Measurements from ENCODE around the gene TRAF2.
"Not testable (repeated sequence)": the region's sequence is repeated elsewhere in the genome, so short reads cannot be mapped to it uniquely, and the experiment has no call there.

TRAF2 gene
- long read RNA-seq, donor 1, partial matches to known transcripts: 0 of 3 reads
- long read RNA-seq, donor 1, other reads (novel, unspliced or antisense): 0 of 3 reads
- long read RNA-seq, donor 2, partial matches to known transcripts: 0 of 1 reads
- long read RNA-seq, donor 2, other reads (novel, unspliced or antisense): 0 of 1 reads
- long read RNA-seq, donor 3, partial matches to known transcripts: 0 of 1 reads
- long read RNA-seq, donor 3, other reads (novel, unspliced or antisense): 0 of 1 reads
- long read RNA-seq, donor 4: 0 reads
- long read RNA-seq, donor 5, partial matches to known transcripts: 0 of 3 reads
- long read RNA-seq, donor 5, other reads (novel, unspliced or antisense): 0 of 3 reads
- long read RNA-seq, donor 6, partial matches to known transcripts: 0 of 3 reads
- long read RNA-seq, donor 6, other reads (novel, unspliced or antisense): 0 of 3 reads
- long read RNA-seq, donor 7, transcript TRAF2-201 (11 exons, 2,264 nt): major isoform, 5 of 5 reads
- long read RNA-seq, donor 7, partial matches to known transcripts: 0 of 5 reads
- long read RNA-seq, donor 7, other reads (novel, unspliced or antisense): 0 of 5 reads
- long read RNA-seq, donor 8, partial matches to known transcripts: 0 of 1 reads
- long read RNA-seq, donor 8, other reads (novel, unspliced or antisense): 0 of 1 reads

- peak; percentile 92 for DNase-seq
Observed at GRCh38 chr9:136885950-136886578, at the start of gene TRAF2. Gene TRAF2 (plus strand): TSS chr9:136886516. CDS start chr9:136898741, 12,225 bp downstream.

- no peak for DNase-seq
Observed at GRCh38 chr9:136837146-136837855, 49.0 kb upstream of the TRAF2 start.

GRCh38 chr9:136837856-136838277, 48.4 kb upstream of the TRAF2 start:
- DNase-seq: not testable (repeated sequence)

GRCh38 chr9:136838314-136839228, 47.7 kb upstream of the TRAF2 start:
- DNase-seq: no peak

- no peak for DNase-seq
Observed at GRCh38 chr9:136839229-136840139, 46.8 kb upstream of the TRAF2 start.

GRCh38 chr9:136840140-136840876, 46.0 kb upstream of the TRAF2 start:
- peak; percentile 57 for DNase-seq

GRCh38 chr9:136840877-136841645, 45.3 kb upstream of the TRAF2 start:
- DNase-seq: peak; percentile 72

- peak; percentile 42 for DNase-seq
Observed at GRCh38 chr9:136841646-136842379, 44.5 kb upstream of the TRAF2 start.

- peak; percentile 84 for DNase-seq
Observed at GRCh38 chr9:136842380-136842948, 43.9 kb upstream of the TRAF2 start, which contains the start of gene AJM1. Gene AJM1 (plus strand): TSS chr9:136842478. CDS start chr9:136844415, 1,937 bp downstream.

- not testable (repeated sequence) for DNase-seq
Observed at GRCh38 chr9:136843159-136843800, 43.0 kb upstream of the TRAF2 start.

- DNase-seq: peak; percentile 49
Observed at GRCh38 chr9:136843801-136844740, 42.2 kb upstream of the TRAF2 start.

- no peak for DNase-seq
Observed at GRCh38 chr9:136844761-136845464, 41.4 kb upstream of the TRAF2 start.

- peak; percentile 57 for DNase-seq
Observed at GRCh38 chr9:136845465-136846260, 40.7 kb upstream of the TRAF2 start.

Measured in right kidney (tissue), 9 donors.